ENCODE measurements around the gene GFM1. TPM values are rescaled to one million over a fixed set of nuclear protein-coding genes. Genes with fewer than 3 reads are reported as not detected.
"Not testable (repeated sequence)": the region's sequence is repeated elsewhere in the genome, so short reads cannot be mapped to it uniquely, and the experiment has no call there.

The GFM1 gene
- total RNA-seq, 1 experiment from 2014 or later: 66.7 TPM

DNA sequence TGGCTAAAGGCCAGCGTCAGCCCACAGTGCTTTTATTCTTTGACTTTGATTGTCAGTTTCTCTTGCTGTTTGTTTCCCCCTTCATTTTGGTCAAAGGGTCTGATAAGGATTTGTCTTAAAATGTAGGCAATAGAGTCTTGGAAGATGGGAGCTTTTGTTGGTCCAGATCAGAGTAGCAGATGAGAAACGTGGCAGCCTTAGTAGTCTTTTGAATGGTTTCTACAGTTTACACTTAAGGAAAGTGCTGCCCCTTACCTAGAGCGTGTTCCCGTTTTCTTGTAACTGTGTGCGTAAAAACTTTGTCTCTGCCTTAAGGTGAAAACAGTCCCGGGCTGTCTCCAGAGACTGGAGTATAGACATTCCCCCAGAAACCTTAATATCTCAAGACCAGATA is 27.5 kb downstream of the GFM1 start:
- in situ Hi-C loops (cut with HindIII; ENCODE audit: low sequenced_read_pairs): no loop called here
- DNase-seq (ENCODE audit: low spot score): peak; percentile 39

DNA sequence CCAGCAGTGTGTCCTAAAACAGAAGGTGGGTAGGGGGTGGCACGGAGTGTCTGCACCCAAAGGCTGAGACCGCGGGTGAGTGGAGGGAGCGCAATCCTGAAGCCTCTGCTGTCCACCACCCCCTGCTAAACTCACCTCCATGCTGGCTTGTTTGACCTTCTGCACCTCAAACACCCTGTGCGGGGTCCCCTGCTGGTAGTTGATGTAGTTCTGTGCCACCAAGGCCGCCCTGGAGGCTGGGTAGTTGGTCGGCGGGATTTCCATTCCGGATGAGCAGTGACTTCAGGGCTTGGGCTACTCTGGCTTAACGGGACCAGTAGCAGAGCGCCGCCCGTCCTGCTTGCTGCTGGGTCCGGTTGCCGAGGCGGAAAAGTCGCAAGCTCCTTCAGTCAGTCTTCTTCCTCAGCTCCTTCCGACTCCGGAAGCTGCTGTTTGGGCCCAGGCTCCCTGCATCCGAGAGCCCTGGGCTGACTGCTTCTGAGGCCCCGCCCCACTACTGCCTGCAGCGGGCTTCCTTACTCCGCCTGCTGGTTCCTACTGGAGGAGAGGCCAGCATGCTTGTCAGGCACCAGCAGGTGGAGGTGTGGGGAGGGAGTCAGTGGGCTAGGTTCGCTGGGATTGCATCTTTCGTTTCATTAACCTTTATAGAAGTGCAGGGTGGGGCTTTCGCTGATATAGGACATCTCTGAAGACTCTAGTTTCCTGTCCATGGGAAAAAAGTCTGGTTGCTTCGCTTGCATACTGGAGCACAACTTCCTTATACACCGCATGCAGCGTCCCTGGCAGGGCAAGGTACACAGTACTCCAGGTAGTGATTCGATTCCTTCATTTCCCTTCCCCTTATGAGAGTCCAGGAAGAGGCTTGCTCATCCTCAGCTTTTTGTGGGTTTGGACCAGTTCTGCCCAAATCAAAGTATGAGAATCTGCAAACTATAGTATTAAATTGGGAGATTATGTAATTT is 28.2 kb downstream of the GFM1 start, which contains the start of gene LXN:
TSS of gene LXN (minus strand) at position 434 of the 962 bp plus-strand sequence. CDS start at position 264, 170 bp downstream.
- peak; percentile 93 for DNase-seq (ENCODE audit: low spot score)
- in situ Hi-C loops (cut with HindIII; ENCODE audit: low sequenced_read_pairs): no loop called here

DNA sequence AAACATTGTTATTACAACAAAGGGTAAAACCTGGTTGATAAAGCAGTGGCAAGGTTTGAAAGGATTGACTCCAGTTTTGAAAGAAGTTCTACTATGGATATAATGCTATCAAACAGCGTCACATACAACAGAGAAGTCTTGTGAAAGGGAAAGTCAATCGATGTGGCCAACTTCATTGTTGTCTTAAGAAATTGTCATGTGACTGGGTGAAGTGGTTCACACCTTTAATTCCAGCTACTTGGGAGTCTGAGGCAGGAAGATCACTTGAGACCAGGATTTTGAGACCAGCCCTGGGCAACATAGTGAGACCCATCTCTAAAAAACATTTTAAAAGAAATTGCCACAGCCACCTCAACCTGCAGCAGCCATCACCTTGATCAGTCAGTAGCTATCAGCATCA is 34.4 kb downstream of the GFM1 start:
- in situ Hi-C loops (cut with HindIII; ENCODE audit: low sequenced_read_pairs): no loop called here
- DNase-seq (ENCODE audit: low spot score): no peak

GRCh38 chr3:158679547-158680000 is 35.2 kb downstream of the GFM1 start:
- no peak for DNase-seq (ENCODE audit: low spot score)
- in situ Hi-C loops (cut with HindIII; ENCODE audit: low sequenced_read_pairs): no loop called here

GRCh38 chr3:158680861-158681260 is 36.5 kb downstream of the GFM1 start:
- in situ Hi-C loops (cut with HindIII; ENCODE audit: low sequenced_read_pairs): no loop called here
- no peak for DNase-seq (ENCODE audit: low spot score)

DNA sequence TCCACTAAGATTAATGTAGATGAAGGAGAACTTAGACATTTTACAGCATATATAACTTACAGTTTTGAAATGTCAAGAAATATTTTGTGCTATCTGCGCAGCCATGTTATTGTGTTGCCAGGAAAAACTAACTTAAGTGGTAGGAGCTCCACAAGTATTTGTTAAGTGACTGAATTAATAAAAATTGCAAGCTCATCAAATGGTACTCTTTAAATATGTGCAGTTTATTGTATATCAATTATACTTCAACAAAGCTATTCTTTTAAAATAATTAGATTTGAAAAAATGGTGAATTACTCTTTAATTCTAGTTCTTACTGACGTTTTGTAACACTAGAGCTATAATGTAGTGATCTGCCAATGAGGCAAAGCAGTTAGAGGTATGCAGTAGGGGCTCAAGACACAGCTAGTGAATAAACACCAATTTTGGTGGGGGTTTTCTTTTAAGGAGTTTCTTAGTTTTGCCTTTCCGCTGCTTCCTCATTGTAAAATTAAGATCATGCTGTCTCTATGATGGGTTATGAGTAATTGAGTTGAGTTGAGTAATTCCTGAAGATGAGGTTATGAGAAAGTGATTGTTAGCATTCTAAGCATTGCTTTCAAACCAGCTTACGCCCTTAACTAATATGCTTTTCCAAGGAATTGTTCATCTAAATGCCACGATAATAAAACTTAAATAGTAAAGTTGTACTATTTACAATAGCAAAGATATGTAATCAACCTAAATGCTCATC is 39.1 kb downstream of the GFM1 start:
- in situ Hi-C loops (cut with HindIII; ENCODE audit: low sequenced_read_pairs): no loop called here

DNA sequence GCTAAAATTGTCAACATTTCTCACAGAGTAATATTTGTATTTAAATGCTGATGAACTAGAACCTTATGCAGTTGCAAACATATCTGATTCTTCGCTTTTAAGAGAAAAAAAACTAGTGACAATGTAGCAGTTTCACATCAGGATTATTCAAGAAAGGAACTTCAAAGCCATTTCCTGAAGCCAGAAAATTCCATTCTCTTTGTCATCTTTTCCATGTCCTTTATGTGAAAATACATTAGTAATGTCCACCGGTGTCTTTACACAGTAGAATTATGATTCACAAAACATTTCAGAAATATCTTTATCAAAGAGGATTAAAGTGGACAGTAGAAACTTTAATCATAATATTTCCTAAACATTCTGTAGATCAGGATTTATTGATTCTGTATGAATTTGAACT is 40.8 kb downstream of the GFM1 start:
- in situ Hi-C loops (cut with HindIII; ENCODE audit: low sequenced_read_pairs): no loop called here
- no peak for DNase-seq (ENCODE audit: low spot score)

More for the DNA sequence above, 39.1 kb downstream of the GFM1 start:
- DNase-seq (ENCODE audit: low spot score): no peak

DNA sequence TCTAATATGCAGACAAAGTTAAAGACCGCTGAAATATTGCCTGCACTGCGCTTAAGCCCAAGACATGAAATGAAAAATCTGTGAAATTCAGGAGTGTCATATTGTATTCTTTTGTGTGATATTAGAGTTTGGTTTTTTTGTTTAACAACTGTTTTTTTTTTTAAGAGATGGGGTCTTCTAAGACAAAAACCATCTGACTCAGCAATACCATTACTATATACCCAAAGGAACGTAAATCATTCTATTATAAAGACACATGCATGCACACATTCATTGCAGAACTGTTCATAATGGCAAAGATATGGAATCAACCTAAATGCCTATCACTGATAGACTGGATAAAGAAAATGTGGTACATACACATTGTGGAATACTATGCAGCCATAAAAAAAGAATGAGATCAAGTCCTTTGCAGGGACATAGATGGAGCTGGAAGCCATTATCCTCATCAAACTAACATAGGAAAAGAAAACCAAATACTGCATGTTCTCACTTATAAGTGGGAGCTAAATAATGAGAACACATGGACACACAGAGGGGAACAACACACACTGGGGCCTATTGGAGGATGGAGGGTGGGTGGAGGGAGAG is 49.6 kb downstream of the GFM1 start:
- in situ Hi-C loops (cut with HindIII; ENCODE audit: low sequenced_read_pairs): not testable (repeated sequence)

DNA sequence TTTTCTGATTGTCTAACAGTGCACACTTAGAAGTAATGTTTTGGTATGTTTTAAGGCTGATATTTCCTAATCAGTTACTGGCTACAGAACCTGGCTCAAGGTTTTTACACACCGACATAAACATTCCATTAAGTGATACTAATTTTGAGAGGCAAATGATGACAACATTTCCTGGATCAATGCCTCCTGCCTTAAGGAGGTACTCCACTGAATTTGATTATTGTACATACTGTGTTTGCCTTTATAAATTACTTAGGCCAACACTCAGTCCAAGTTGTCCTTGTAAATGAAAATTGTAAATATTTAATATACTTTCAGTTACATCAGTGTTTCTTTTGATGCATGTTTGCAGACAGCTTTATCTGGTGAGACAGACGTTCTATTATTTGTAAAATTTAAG is 52.3 kb downstream of the GFM1 start:
- no peak for DNase-seq (ENCODE audit: low spot score)
- in situ Hi-C loops (cut with HindIII; ENCODE audit: low sequenced_read_pairs): no loop called here

More for the DNA sequence above, 49.6 kb downstream of the GFM1 start:
- not testable (repeated sequence) for DNase-seq (ENCODE audit: low spot score)

GRCh38 chr3:158700559-158700958 is 56.2 kb downstream of the GFM1 start:
- peak; percentile 36 for DNase-seq (ENCODE audit: low spot score)
- in situ Hi-C loops (cut with HindIII; ENCODE audit: low sequenced_read_pairs): no loop called here

DNA sequence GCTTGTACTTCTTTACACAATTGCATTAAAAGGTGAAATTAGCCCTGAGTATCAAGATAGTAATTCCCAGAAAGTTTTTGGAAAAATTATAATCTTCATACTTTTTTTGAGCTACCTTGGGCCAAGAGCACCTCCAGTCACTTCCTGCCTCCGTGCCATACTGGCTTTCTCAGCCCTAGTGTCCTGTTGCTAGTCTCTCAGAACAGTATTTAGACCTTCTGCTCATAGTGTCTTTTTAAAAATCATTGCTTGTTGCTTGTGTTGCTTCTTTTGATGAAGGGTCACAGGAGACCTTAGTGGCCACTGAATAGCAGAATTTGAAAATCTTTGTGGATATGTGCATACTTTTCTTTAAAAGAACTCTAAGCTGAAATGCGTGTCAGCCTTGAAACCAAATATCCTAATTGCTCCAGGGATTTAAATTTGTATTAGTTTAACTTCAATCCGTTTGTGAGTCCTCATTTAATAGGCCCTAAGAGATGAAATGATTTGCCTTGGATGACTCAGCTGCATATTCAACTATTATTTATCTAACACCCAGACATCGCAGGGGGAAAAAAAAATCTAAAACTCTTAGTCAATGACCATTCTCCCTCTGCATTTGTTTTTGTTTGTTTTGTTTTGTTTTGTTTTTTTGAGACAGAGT is 57.2 kb downstream of the GFM1 start:
- in situ Hi-C loops (cut with HindIII; ENCODE audit: low sequenced_read_pairs): no loop called here
- no peak for DNase-seq (ENCODE audit: low spot score)

DNA sequence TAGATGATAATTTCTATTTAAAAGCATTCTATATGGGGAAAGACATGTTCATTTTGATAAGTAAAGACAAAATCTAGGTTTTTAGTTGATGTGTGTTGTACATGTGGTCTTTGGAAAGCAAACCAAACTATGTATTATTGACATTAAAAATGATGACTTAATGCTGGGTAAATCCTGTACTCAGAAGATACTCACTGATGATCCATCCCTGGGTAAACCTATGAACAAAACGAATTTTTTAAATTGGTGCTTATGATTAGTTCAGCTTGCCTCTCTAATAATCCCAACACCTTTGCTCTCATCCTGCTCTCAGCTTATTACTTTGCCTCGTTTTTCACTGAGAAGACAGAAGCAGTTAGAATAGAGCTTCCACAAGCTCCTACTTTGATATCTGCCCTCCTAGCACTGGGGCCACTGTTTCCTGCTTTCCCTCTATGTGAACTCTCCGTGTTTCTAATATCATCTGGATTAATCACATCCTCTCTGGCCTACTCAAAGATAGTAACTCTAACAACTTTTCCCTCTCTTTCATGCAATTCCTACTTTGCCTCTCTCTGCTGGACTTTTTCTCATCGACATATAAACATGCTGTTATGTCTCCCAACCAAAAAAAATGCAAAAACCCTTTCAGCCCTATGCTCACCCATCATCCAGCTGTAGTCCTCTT is 58.6 kb downstream of the GFM1 start:
- in situ Hi-C loops (cut with HindIII; ENCODE audit: low sequenced_read_pairs): no loop called here
- DNase-seq (ENCODE audit: low spot score): no peak

DNA sequence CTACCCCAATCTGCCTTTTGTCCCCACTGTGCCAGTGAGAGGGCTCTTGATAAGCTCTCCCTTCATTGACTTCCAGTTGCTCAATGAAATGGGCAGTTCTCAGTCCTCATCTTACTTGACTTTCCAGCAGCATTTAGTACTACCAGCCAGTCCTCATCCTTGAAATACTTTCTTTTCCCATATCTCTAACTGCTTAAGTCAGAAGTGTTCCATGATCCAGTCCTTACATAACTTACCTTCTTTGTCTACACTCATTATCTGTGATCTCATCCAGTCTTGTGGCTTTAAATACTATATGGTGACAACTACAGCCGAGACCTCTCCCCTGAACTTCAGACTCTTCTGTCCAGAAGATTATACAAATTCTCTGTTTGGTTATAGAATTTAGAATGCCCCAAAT is 59.2 kb downstream of the GFM1 start:
- DNase-seq (ENCODE audit: low spot score): no peak
- in situ Hi-C loops (cut with HindIII; ENCODE audit: low sequenced_read_pairs): no loop called here

- DNase-seq (ENCODE audit: low spot score): no peak
Observed at GRCh38 chr3:158709666-158710083, 65.3 kb downstream of the GFM1 start.

GRCh38 chr3:158710601-158711000 is 66.3 kb downstream of the GFM1 start:
- in situ Hi-C loops (cut with HindIII; ENCODE audit: low sequenced_read_pairs): loop anchor here (10.0 kb wide), 1 partner anchor 94 kb away; the partner anchor contains the start of gene MFSD1
- DNase-seq (ENCODE audit: low spot score): no peak

More at GRCh38 chr3:158709666-158710083, 65.3 kb downstream of the GFM1 start:
- in situ Hi-C loops (cut with HindIII; ENCODE audit: low sequenced_read_pairs): loop anchor here (10.0 kb wide), 1 partner anchor 95 kb away; the partner anchor contains the start of gene MFSD1

DNA sequence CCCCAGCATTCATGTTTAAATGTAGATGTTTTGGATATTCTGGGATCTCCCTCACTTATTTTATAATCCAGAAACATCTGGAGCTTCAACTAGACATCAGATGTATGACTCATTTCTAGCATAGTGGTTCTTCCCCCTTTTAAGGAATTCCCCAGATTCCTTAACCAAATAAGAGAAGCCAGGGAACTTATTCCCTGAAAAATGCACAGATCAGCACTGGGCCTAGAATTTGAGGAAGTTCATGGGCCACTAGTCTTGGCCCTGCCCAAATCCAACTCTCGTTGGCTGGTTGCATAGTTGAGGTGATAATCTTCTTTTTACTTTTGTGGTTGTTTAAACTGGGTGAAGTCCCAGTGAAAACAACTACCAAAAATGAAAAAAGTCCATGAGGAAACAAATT is 67.6 kb downstream of the GFM1 start:
- in situ Hi-C loops (cut with HindIII; ENCODE audit: low sequenced_read_pairs): loop anchor here (10.0 kb wide), 1 partner anchor 93 kb away; the partner anchor contains the start of gene MFSD1
- DNase-seq (ENCODE audit: low spot score): no peak

GRCh38 chr3:158712443-158712842 is 68.1 kb downstream of the GFM1 start:
- no peak for DNase-seq (ENCODE audit: low spot score)
- in situ Hi-C loops (cut with HindIII; ENCODE audit: low sequenced_read_pairs): loop anchor here (10.0 kb wide), 1 partner anchor 92 kb away; the partner anchor contains the start of gene MFSD1

GRCh38 chr3:158713094-158713499 is 68.8 kb downstream of the GFM1 start:
- in situ Hi-C loops (cut with HindIII; ENCODE audit: low sequenced_read_pairs): loop anchor here (10.0 kb wide), 1 partner anchor 92 kb away; the partner anchor contains the start of gene MFSD1
- DNase-seq (ENCODE audit: low spot score): peak; percentile 36

Measured in G401 (cell line).